H9 (cell line): ENCODE data around the gene TBC1D8. TPM values are rescaled to one million over a fixed set of nuclear protein-coding genes. Genes with fewer than 3 reads are reported as not detected.

Experiments
- DNase-seq: peaks from one replicate; pipeline ENCODE4 v3.0.0-alpha.2; 2017
- H2AFZ ChIP-seq: one replicate; pipeline ENCODE4 v1.6.1; 2013; ENCODE audit warnings: mild to moderate bottlenecking, low read length, control low read depth, moderate library complexity
- H2AK5ac ChIP-seq: 2 replicates; pipeline ENCODE4 v1.6.1; 2013; ENCODE audit warnings: low read length, control low read depth, mixed read lengths; ENCODE audit not compliant: insufficient read length
- H2BK120ac ChIP-seq: one replicate; pipeline ENCODE4 v1.6.1; 2013; ENCODE audit warnings: low read depth, mild to moderate bottlenecking, low read length, control low read depth, inconsistent platforms; ENCODE audit not compliant: poor library complexity, severe bottlenecking
- H2BK12ac ChIP-seq: 2 replicates; pipeline ENCODE4 v1.6.1; 2013; ENCODE audit warnings: low read length, control low read depth, mixed read lengths, low read depth; ENCODE audit not compliant: insufficient read length
- H2BK15ac ChIP-seq: 2 replicates; pipeline ENCODE4 v1.6.1; 2013; ENCODE audit warnings: low read depth, low read length, control low read depth
- H2BK20ac ChIP-seq: one replicate; pipeline ENCODE4 v1.6.1; 2013; ENCODE audit warnings: low read depth, mild to moderate bottlenecking, low read length, control low read depth, inconsistent platforms; ENCODE audit not compliant: poor library complexity, severe bottlenecking
- H2BK5ac ChIP-seq: 2 replicates; pipeline ENCODE4 v1.6.1; 2013; ENCODE audit warnings: low read length, control low read depth, mixed read lengths; ENCODE audit not compliant: insufficient read length
- H3K14ac ChIP-seq: 2 replicates; pipeline ENCODE4 v1.6.1; 2013; ENCODE audit warnings: low read length, control low read depth; ENCODE audit not compliant: insufficient read depth
- H3K18ac ChIP-seq: 2 replicates; pipeline ENCODE4 v1.6.1; 2013; ENCODE audit warnings: low read depth, mild to moderate bottlenecking, mixed read lengths, low read length, control low read depth; ENCODE audit not compliant: insufficient read length
- H3K23ac ChIP-seq: 2 replicates; pipeline ENCODE4 v1.6.1; 2013; ENCODE audit warnings: low read length, control low read depth, mixed read lengths, low read depth; ENCODE audit not compliant: insufficient read length
- H3K23me2 ChIP-seq: 2 replicates; pipeline ENCODE4 v1.6.1; 2013; ENCODE audit warnings: low read depth, mild to moderate bottlenecking, mixed read lengths, low read length, control low read depth; ENCODE audit not compliant: insufficient read length, poor library complexity, severe bottlenecking
- H3K27ac ChIP-seq: 2 replicates; pipeline ENCODE4 v1.5.1; 2013; ENCODE audit warnings: low read length, control low read depth, mixed read lengths, low read depth; ENCODE audit not compliant: insufficient read length
- H3K27me3 ChIP-seq: 2 replicates; pipeline ENCODE4 v1.6.1; 2013; ENCODE audit warnings: low read length, control low read depth, inconsistent platforms; ENCODE audit not compliant: insufficient read depth
- H3K4ac ChIP-seq: 2 replicates; pipeline ENCODE4 v1.6.1; 2013; ENCODE audit warnings: low read depth, mild to moderate bottlenecking, control low read depth, inconsistent platforms, low read length, moderate library complexity
- H3K4me1 ChIP-seq: 2 replicates; pipeline ENCODE4 v1.6.1; 2013; ENCODE audit warnings: low read length, control low read depth, inconsistent platforms; ENCODE audit not compliant: insufficient read depth
- H3K4me2 ChIP-seq: 2 replicates; pipeline ENCODE4 v1.6.1; 2013; ENCODE audit warnings: low read length, control low read depth, mixed read lengths; ENCODE audit not compliant: insufficient read length, insufficient read depth
- H3K56ac ChIP-seq: 2 replicates; pipeline ENCODE4 v1.6.1; 2013; ENCODE audit warnings: low read depth, mild to moderate bottlenecking, mixed read lengths, low read length, control low read depth; ENCODE audit not compliant: insufficient read length
- H3K79me1 ChIP-seq: 2 replicates; pipeline ENCODE4 v1.6.1; 2013; ENCODE audit warnings: low read depth, mild to moderate bottlenecking, moderate library complexity, low read length, control low read depth, inconsistent platforms; ENCODE audit not compliant: insufficient read depth, poor library complexity, severe bottlenecking
- H3K79me2 ChIP-seq: 2 replicates; pipeline ENCODE4 v1.6.1; 2013; ENCODE audit warnings: low read length, control low read depth, inconsistent platforms; ENCODE audit not compliant: insufficient read depth
- H3K9ac ChIP-seq: 2 replicates; pipeline ENCODE4 v1.6.1; 2013; ENCODE audit warnings: low read length, control low read depth, mixed read lengths; ENCODE audit not compliant: insufficient read length; ENCODE audit errors: extremely low read depth
- H3K9me3 ChIP-seq: one replicate; pipeline ENCODE4 v1.6.1; 2013; ENCODE audit warnings: low read depth, low read length, inconsistent platforms; ENCODE audit not compliant: control insufficient read depth
- H3T11ph ChIP-seq: one replicate; pipeline ENCODE4 v1.6.1; 2013; ENCODE audit warnings: mild to moderate bottlenecking, low read length, control low read depth, inconsistent platforms
- H4K20me1 ChIP-seq: one replicate; pipeline ENCODE4 v1.6.1; 2013; ENCODE audit not compliant: control insufficient read depth, insufficient read length, insufficient read depth
- H4K5ac ChIP-seq: 2 replicates; pipeline ENCODE4 v1.6.1; 2013; ENCODE audit warnings: low read depth, mild to moderate bottlenecking, mixed read lengths, low read length, control low read depth; ENCODE audit not compliant: insufficient read length
- H4K8ac ChIP-seq: replicated peaks from 2 replicates; pipeline ENCODE4 v1.6.1; 2013; ENCODE audit warnings: low read length, control low read depth, mixed read lengths, low read depth; ENCODE audit not compliant: insufficient read length
- H4K91ac ChIP-seq: 2 replicates; pipeline ENCODE4 v1.6.1; 2013; ENCODE audit warnings: low read depth, mild to moderate bottlenecking, moderate library complexity, mixed read lengths, low read length, control low read depth; ENCODE audit not compliant: insufficient read length
- H3K27ac Mint-ChIP-seq, 3 experiments: 2 replicates in 2 of 3; 3 replicates in 1 of 3; pipeline ENCODE4 v1.8.0; 2020 to 2021; ENCODE audit warnings: mixed read lengths in 3 of 3, mild to moderate bottlenecking in 1 of 3, moderate library complexity in 1 of 3
- H3K27me3 Mint-ChIP-seq: 2 replicates; pipeline ENCODE4 v1.8.0; 2021; ENCODE audit warnings: low read depth, mild to moderate bottlenecking, moderate library complexity, mixed read lengths
- H3K36me3 Mint-ChIP-seq, 3 experiments: 2 replicates in 2 of 3; 3 replicates in 1 of 3; pipeline ENCODE4 v1.8.0; 2020 to 2021; ENCODE audit warnings: low read depth in 3 of 3, mixed read lengths in 3 of 3; ENCODE audit not compliant: insufficient read depth in 1 of 3
- H3K4me1 Mint-ChIP-seq, 2 experiments: 2 replicates each; pipeline ENCODE4 v1.8.0; 2020; ENCODE audit warnings: mixed read lengths in 2 of 2
- H3K4me3 Mint-ChIP-seq, 2 experiments: 2 replicates in 1 of 2; 3 replicates in 1 of 2; pipeline ENCODE4 v1.8.0; 2020 to 2021; ENCODE audit warnings: mild to moderate bottlenecking in 2 of 2, mixed read lengths in 2 of 2, moderate library complexity in 1 of 2
- H3K9me3 Mint-ChIP-seq, 2 experiments: 2 replicates in 1 of 2; 3 replicates in 1 of 2; pipeline ENCODE4 v1.8.0; 2020; ENCODE audit warnings: mild to moderate bottlenecking in 2 of 2, mixed read lengths in 2 of 2, moderate library complexity in 1 of 2
- CTCF ChIP-seq: fragments of 200-600 bp; sonication (generic); conservative IDR thresholded peaks from 3 replicates; pipeline ENCODE4 v1.8.0; 2021; ENCODE audit warnings: antibody characterized with exemption, mild to moderate bottlenecking
- WGBS: extraction: QIAGEN DNeasy Blood & Tissue Kit; methylation state at CpG from one replicate; pipeline ENCODE4 v1.1.7; 2013; ENCODE audit warnings: missing lambda C conversion rate, low lambda C conversion rate, mixed read lengths; ENCODE audit not compliant: insufficient read length; ENCODE audit errors: extremely low coverage; 5-methylcytosine and 5-hydroxymethylcytosine counted together
- total RNA-seq: library from RNA; stranded (reverse); gene quantifications from 2 replicates; pipeline ENCODE4 v1.2.1, GENCODE V29; 2021

TBC1D8 gene
- total RNA-seq, 1 experiment from 2014 or later = 16.6 TPM

DNA sequence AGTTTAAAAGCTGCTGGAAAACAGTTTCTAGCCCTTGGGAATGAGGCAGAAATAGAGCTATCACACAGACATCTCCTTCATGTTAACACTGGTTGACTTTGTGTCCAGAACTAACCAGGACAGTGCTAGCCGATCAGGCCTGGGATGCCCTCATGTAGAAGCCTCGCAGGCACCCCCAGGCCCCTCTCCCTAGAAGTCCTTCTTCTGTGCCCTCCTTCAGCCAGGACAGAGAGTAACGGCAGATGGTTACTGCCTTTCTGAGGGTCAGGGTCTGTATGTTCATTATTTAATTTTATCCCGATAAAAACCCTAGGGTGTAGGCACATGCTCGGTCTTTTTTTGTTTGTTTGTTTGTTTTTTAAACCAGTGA lies 159.8 kb downstream of the TBC1D8 start:
- DNase-seq = no peak
- Histone ChIP-seq H3K79me2 (no peaks in the 10 kb centered on the region), H3K4me1 (no peaks in the 10 kb centered on the region), H3K18ac (no peak overlapping the region), H3K9ac (no peak overlapping the region), H3K56ac (no peak overlapping the region), H4K8ac (no peak overlapping the region), H3K4ac (no peak overlapping the region), H3K4me2 (no peak overlapping the region), H3K14ac (no peak overlapping the region), H4K20me1 (no peaks in the 10 kb centered on the region), H3K27ac (no peak overlapping the region), H2BK15ac (no peak overlapping the region), H2BK12ac (no peak overlapping the region), H3K23ac (no peak overlapping the region), H3K27me3 (no peaks in the 10 kb centered on the region), H2BK120ac (no peak overlapping the region), H2AFZ (no peak overlapping the region), H3K23me2 (no peaks in the 10 kb centered on the region), H3K9me3 (no peaks in the 10 kb centered on the region), H3K79me1 (no peaks in the 10 kb centered on the region), H2AK5ac (no peak overlapping the region), H4K91ac (no peak overlapping the region), H2BK5ac (no peak overlapping the region), H4K5ac (no peak overlapping the region), H3T11ph (no peak overlapping the region), H2BK20ac (no peak overlapping the region)
- peaks cover 2 to 14% of the 10 kb centered on the region in 2 experiments; a peak in 3 of 4 replicates for H3K4me1 Mint-ChIP-seq
- no peaks in the 10 kb centered on the region for H3K9me3 Mint-ChIP-seq
- H3K27me3 Mint-ChIP-seq = peaks cover 2% of the 10 kb centered on the region; the same call in 1 of the 2 replicates
- H3K36me3 Mint-ChIP-seq = no peaks in the 10 kb centered on the region; a peak in 1 of 7 replicates
- no CpG with 5 or more reads among the region's 5 CpGs for WGBS
- no peak for TF ChIP-seq CTCF
- no peak overlapping the region for H3K27ac Mint-ChIP-seq
- H3K4me3 Mint-ChIP-seq = no peak overlapping the region
